HepG2 (cell line): ENCODE results near the gene MSRB3. TPM values are rescaled to one million over a fixed set of nuclear protein-coding genes. Genes with fewer than 3 reads are reported as not detected.

Source experiments
- ATAC-seq: fragments of 200-7000 bp; cut with Tn5 transposase; 3 replicates; pipeline ENCODE4 v1.9.1; 2020; ENCODE audit warnings: mild to moderate bottlenecking, moderate library complexity
- BruUV-seq: library from RNA; stranded (reverse); fragments of 400-500 nt; replicated peaks from 2 replicates; lab custom pipeline; 2021; lab: Mats Ljungman, UMichigan
- CTCF ChIA-PET: fragments of 300-600 bp; formaldehyde crosslinking; extraction: SDS; loops from one replicate; lab custom pipeline; 2021; ENCODE audit warnings: low total read pairs, inconsistent platforms, low intra/inter-chr PET ratio; lab: Yijun Ruan, JAX
- POLR2A ChIA-PET: fragments of 350-600 bp; sonication (Branson Sonifier 250); formaldehyde crosslinking; loops from one replicate; lab custom pipeline; 2020; ENCODE audit warnings: antibody characterized with exemption, inconsistent platforms; lab: Yijun Ruan, JAX
- DNase-seq: peaks from one replicate; pipeline ENCODE4 v3.0.0-alpha.2; 2015; ENCODE audit warnings: low spot score
- FAIRE-seq: peaks from 3 replicates; lab custom pipeline; 2011; peaks lifted over from hg19 to GRCh38; lab: Jason Lieb, UNC
- H2AFZ ChIP-seq: one replicate; pipeline ENCODE4 v1.6.1; 2011; ENCODE audit warnings: low read length, inconsistent platforms
- H3K27ac ChIP-seq: fragments of 300-600 bp; 3 replicates; pipeline ENCODE4 v1.8.0; 2011; ENCODE audit warnings: mixed run types, mild to moderate bottlenecking, mixed read lengths, low read length, inconsistent platforms; ENCODE audit not compliant: insufficient read depth; ENCODE audit errors: extremely low read length
- H3K27me3 ChIP-seq, 2 experiments: fragments of 200-600 bp in 1 of 2; 2 replicates in 1 of 2; 3 replicates in 1 of 2; pipeline versions ENCODE4 v1.6.0 to v1.8.0; 2011; ENCODE audit warnings: low read length in 2 of 2, mild to moderate bottlenecking in 2 of 2, moderate library complexity in 2 of 2, inconsistent platforms in 1 of 2; ENCODE audit not compliant: insufficient read depth in 2 of 2, control insufficient read depth in 1 of 2
- H3K36me3 ChIP-seq, 2 experiments: fragments of 200-600 bp in 1 of 2; replicated peaks in 1 of 2; 2 replicates in 1 of 2; 3 replicates in 1 of 2; pipeline versions ENCODE4 v1.5.1 to v1.8.0; 2011; ENCODE audit warnings: low read length in 2 of 2, inconsistent platforms in 1 of 2; ENCODE audit not compliant: insufficient read depth in 2 of 2, control insufficient read depth in 1 of 2
- H3K4me1 ChIP-seq: 2 replicates; pipeline ENCODE4 v1.5.1; 2012; ENCODE audit warnings: low read length, inconsistent platforms; ENCODE audit not compliant: insufficient read depth
- H3K4me2 ChIP-seq: 2 replicates; pipeline ENCODE4 v1.6.0; 2011; ENCODE audit warnings: low read depth, low read length, inconsistent platforms
- H3K4me3 ChIP-seq, 3 experiments: fragments of 200-600 bp in 1 of 3; sonication (generic), shearing (Covaris generic) in 1 of 3; replicated peaks in 1 of 3; 2 replicates each; pipeline ENCODE4 v1.5.1; 2011 to 2016; ENCODE audit warnings: low read length in 3 of 3, inconsistent platforms in 2 of 3, low read depth in 2 of 3, mild to moderate bottlenecking in 2 of 3, control low read depth in 1 of 3, mixed read lengths in 1 of 3; ENCODE audit not compliant: insufficient read depth in 1 of 3
- H3K79me2 ChIP-seq: one replicate; pipeline ENCODE4 v1.6.1; 2011; ENCODE audit warnings: low read length, inconsistent platforms; ENCODE audit not compliant: insufficient read depth
- H3K9ac ChIP-seq: 2 replicates; pipeline ENCODE4 v1.6.0; 2011; ENCODE audit warnings: mild to moderate bottlenecking, low read depth, low read length, inconsistent platforms; ENCODE audit not compliant: insufficient read depth
- H3K9me3 ChIP-seq: 2 replicates; pipeline ENCODE4 v1.5.1; 2012; ENCODE audit warnings: mild to moderate bottlenecking, low read length
- H4K20me1 ChIP-seq: 2 replicates; pipeline ENCODE4 v1.6.0; 2011; ENCODE audit warnings: inconsistent platforms, mild to moderate bottlenecking, low read length, moderate library complexity; ENCODE audit not compliant: insufficient read depth
- CEBPZ ChIP-seq: IDR thresholded peaks from 2 replicates; pipeline ENCODE4 v1.6.1; 2012; ENCODE audit warnings: low read length, improper control_type of control experiment
- GFI1 ChIP-seq: sonication (generic); formaldehyde crosslinking; IDR thresholded peaks from 2 replicates; pipeline ENCODE4 v1.5.0; 2020; ENCODE audit warnings: missing genetic modification reagents, mild to moderate bottlenecking, borderline replicate concordance
- GTF3A ChIP-seq: sonication (generic); formaldehyde crosslinking; conservative IDR thresholded peaks from 2 replicates; pipeline ENCODE4 v1.4.0; 2020; ENCODE audit warnings: mild to moderate bottlenecking, missing genetic modification reagents
- MZF1 ChIP-seq: sonication (generic); formaldehyde crosslinking; IDR thresholded peaks from 2 replicates; pipeline ENCODE4 v1.8.1; 2023; ENCODE audit warnings: mild to moderate bottlenecking, missing genetic modification reagents, borderline replicate concordance
- PAWR ChIP-seq: sonication (generic); formaldehyde crosslinking; IDR thresholded peaks from 2 replicates; pipeline ENCODE4 v1.4.0; 2020; ENCODE audit warnings: missing genetic modification reagents, mild to moderate bottlenecking, borderline replicate concordance
- POLR2AphosphoS5 ChIP-seq: IDR thresholded peaks from 2 replicates; pipeline ENCODE4 v1.6.1; 2012; ENCODE audit warnings: low read depth, low read length
- SNAPC2 ChIP-seq: sonication (generic); formaldehyde crosslinking; IDR thresholded peaks from 2 replicates; pipeline ENCODE4 v1.8.1; 2022; ENCODE audit warnings: mild to moderate bottlenecking, missing genetic modification reagents
- ZKSCAN5 ChIP-seq: sonication (generic); formaldehyde crosslinking; IDR thresholded peaks from 2 replicates; pipeline ENCODE4 v1.5.1; 2020; ENCODE audit warnings: mild to moderate bottlenecking, missing genetic modification reagents
- ZNF160 ChIP-seq: sonication (generic); formaldehyde crosslinking; IDR thresholded peaks from 2 replicates; pipeline ENCODE4 v1.8.0; 2022; ENCODE audit warnings: mild to moderate bottlenecking, inconsistent platforms, missing genetic modification reagents
- ZNF20 ChIP-seq: sonication (generic); formaldehyde crosslinking; IDR thresholded peaks from 2 replicates; pipeline ENCODE4 v1.4.0; 2020; ENCODE audit warnings: mild to moderate bottlenecking, moderate library complexity, missing genetic modification reagents
- ZNF224 ChIP-seq: sonication (generic); formaldehyde crosslinking; IDR thresholded peaks from 2 replicates; pipeline ENCODE4 v1.5.0; 2020; ENCODE audit warnings: mild to moderate bottlenecking, missing genetic modification reagents
- ZNF263 ChIP-seq: sonication (generic); formaldehyde crosslinking; IDR thresholded peaks from 2 replicates; pipeline ENCODE4 v1.4.0; 2020; ENCODE audit warnings: missing genetic modification reagents
- ZNF619 ChIP-seq: sonication (generic); formaldehyde crosslinking; IDR thresholded peaks from 2 replicates; pipeline ENCODE4 v1.4.0; 2020; ENCODE audit warnings: mild to moderate bottlenecking, missing genetic modification reagents
- ZNF709 ChIP-seq: sonication (generic); formaldehyde crosslinking; IDR thresholded peaks from 2 replicates; pipeline ENCODE4 v1.5.0; 2020; ENCODE audit warnings: mild to moderate bottlenecking, missing genetic modification reagents
- ZSCAN30 ChIP-seq: sonication (generic); formaldehyde crosslinking; IDR thresholded peaks from 2 replicates; pipeline ENCODE4 v1.5.0; 2020; ENCODE audit warnings: mild to moderate bottlenecking, missing genetic modification reagents
- WGBS: methylation state at CpG from one replicate; pipeline ENCODE4 v1.1.6; 2017; ENCODE audit warnings: low lambda C conversion rate; 5-methylcytosine and 5-hydroxymethylcytosine counted together
- in situ Hi-C: cut with HindIII; loops from 2 replicates; pipeline ENCODE4 v1.10.0; 2017; ENCODE audit warnings: low pct_unique_long_range_greater_than_20kb; ENCODE audit not compliant: extremely low pct_ligation_motif_present
- intact Hi-C: fragments of 100-400 bp; cut with micrococcal nuclease; formaldehyde crosslinking; loops from one replicate; pipeline ENCODE4 v1.10.0; 2022; ENCODE audit not compliant: unreplicated experiment
- polyA plus RNA-seq, 8 experiments: library from polyadenylated mRNA; depleted of rRNA in 3 of 8; stranded (reverse) in 7 of 8; unstranded in 1 of 8; fragments of >200 nt; fragmentation: Illumina TruSeq in 4 of 8; extraction: Trizol in 4 of 8; gene quantifications; 2 replicates each; pipeline versions ENCODE4 v1.2.1 to v1.2.3, GENCODE V29; 2011 to 2016; ENCODE audit warnings: low read depth in 4 of 8, missing spikeins in 1 of 8, mixed read lengths in 1 of 8; ENCODE audit not compliant: insufficient read depth in 1 of 8
- total RNA-seq, 5 experiments: library from RNA; depleted of rRNA; stranded (reverse); fragments of >200 nt; fragmentation: Illumina TruSeq; extraction: Trizol; gene quantifications; 2 replicates each; pipeline ENCODE4 v1.2.3, GENCODE V29; 2016; ENCODE audit warnings: low read depth in 1 of 5
- TF ChIP-seq, protein P1 (sequence below): sonication (generic); formaldehyde crosslinking; IDR thresholded peaks from 2 replicates; pipeline ENCODE4 v1.4.0; 2020; ENCODE audit warnings: missing genetic modification reagents
- TF ChIP-seq, protein P2 (sequence below): fragments of 450-650 bp; IDR thresholded peaks from 2 replicates; pipeline ENCODE4 v1.6.1; 2017
- TF ChIP-seq, protein P3 (sequence below): sonication (generic); formaldehyde crosslinking; IDR thresholded peaks from 2 replicates; pipeline ENCODE4 v1.9.0; 2021; ENCODE audit warnings: missing genetic modification reagents, mild to moderate bottlenecking, borderline replicate concordance

Gene MSRB3
- total and polyA plus RNA-seq, 2 of the 13 experiments (the other 11 are each of a cell fraction or from before 2014, with no cell fraction given): 1.5 to 1.9 TPM

DNA sequence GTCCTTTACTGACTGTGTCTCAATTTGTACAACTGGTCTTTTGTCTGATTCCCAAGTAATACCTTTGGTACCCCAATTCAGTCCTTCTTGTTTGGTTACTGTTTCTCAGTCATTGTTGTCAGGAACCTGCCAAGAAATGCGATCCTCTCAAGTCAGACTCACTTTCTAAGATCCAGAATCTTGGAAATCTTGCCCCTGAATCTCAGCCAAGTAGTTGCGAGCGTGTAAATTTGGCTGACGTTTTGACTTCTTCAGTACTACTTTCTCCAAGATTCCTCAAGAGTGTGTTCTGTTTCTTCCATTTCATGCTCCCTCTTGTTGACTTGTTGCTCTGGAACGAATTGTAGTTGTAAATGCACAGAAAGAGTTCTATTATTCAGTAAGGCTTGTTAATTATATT lies 114.0 kb downstream of the MSRB3 start:
- ChIA-PET CTCF (no interaction called here), POLR2A (no interaction called here)
- intact Hi-C loops: no loop called here
- BruUV-seq: no TSS peak
- H3K4me3 ChIP-seq: no peak overlapping the region
- H3K79me2 ChIP-seq: no peaks in the 10 kb centered on the region
- no peak overlapping the region for H3K27ac ChIP-seq
- H3K27me3 ChIP-seq: no peaks in the 10 kb centered on the region
- H4K20me1 ChIP-seq: no peaks in the 10 kb centered on the region
- DNase-seq: no peak
- H2AFZ ChIP-seq: no peak overlapping the region
- no peak for ATAC-seq
- in situ Hi-C loops: no loop called here
- peaks cover 6% of the 10 kb centered on the region; the same call in 1 of the 2 replicates for H3K9me3 ChIP-seq
- H3K36me3 ChIP-seq: no peaks in the 10 kb centered on the region
- no peak for TF ChIP-seq ZNF20 (CRISPR knock-in tag)
- TF ChIP-seq ZKSCAN5 (CRISPR knock-in tag): no peak
- no peak for TF ChIP-seq ZNF263
- no peak for TF ChIP-seq GFI1 (CRISPR knock-in tag)
- TF ChIP-seq, protein P1, sequence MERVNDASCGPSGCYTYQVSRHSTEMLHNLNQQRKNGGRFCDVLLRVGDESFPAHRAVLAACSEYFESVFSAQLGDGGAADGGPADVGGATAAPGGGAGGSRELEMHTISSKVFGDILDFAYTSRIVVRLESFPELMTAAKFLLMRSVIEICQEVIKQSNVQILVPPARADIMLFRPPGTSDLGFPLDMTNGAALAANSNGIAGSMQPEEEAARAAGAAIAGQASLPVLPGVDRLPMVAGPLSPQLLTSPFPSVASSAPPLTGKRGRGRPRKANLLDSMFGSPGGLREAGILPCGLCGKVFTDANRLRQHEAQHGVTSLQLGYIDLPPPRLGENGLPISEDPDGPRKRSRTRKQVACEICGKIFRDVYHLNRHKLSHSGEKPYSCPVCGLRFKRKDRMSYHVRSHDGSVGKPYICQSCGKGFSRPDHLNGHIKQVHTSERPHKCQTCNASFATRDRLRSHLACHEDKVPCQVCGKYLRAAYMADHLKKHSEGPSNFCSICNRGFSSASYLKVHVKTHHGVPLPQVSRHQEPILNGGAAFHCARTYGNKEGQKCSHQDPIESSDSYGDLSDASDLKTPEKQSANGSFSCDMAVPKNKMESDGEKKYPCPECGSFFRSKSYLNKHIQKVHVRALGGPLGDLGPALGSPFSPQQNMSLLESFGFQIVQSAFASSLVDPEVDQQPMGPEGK (CRISPR knock-in tag): no peak
- no peak for TF ChIP-seq MZF1 (CRISPR knock-in tag)
- TF ChIP-seq PAWR (CRISPR knock-in tag): no peak
- TF ChIP-seq ZNF619 (CRISPR knock-in tag): no peak
- no peak for TF ChIP-seq GTF3A
- TF ChIP-seq ZSCAN30 (CRISPR knock-in tag): no peak
- no peak for TF ChIP-seq CEBPZ
- TF ChIP-seq, protein P2, sequence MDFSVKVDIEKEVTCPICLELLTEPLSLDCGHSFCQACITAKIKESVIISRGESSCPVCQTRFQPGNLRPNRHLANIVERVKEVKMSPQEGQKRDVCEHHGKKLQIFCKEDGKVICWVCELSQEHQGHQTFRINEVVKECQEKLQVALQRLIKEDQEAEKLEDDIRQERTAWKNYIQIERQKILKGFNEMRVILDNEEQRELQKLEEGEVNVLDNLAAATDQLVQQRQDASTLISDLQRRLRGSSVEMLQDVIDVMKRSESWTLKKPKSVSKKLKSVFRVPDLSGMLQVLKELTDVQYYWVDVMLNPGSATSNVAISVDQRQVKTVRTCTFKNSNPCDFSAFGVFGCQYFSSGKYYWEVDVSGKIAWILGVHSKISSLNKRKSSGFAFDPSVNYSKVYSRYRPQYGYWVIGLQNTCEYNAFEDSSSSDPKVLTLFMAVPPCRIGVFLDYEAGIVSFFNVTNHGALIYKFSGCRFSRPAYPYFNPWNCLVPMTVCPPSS: no peak
- TF ChIP-seq ZNF160 (CRISPR knock-in tag): no peak
- no peak for TF ChIP-seq POLR2AphosphoS5
- TF ChIP-seq ZNF224: no peak
- TF ChIP-seq ZNF709: no peak
- TF ChIP-seq, protein P3, sequence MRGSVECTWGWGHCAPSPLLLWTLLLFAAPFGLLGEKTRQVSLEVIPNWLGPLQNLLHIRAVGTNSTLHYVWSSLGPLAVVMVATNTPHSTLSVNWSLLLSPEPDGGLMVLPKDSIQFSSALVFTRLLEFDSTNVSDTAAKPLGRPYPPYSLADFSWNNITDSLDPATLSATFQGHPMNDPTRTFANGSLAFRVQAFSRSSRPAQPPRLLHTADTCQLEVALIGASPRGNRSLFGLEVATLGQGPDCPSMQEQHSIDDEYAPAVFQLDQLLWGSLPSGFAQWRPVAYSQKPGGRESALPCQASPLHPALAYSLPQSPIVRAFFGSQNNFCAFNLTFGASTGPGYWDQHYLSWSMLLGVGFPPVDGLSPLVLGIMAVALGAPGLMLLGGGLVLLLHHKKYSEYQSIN (CRISPR knock-in tag): no peak
- no peak for TF ChIP-seq SNAPC2
- no peaks in the 10 kb centered on the region for H3K4me1 ChIP-seq
- no peak overlapping the region for H3K9ac ChIP-seq
- no peak for FAIRE-seq
- WGBS: 59% methylated on average over 5 of the region's 5 CpGs
- H3K4me2 ChIP-seq: no peak overlapping the region
